Uterus (tissue), 4 donors: ENCODE results near the gene BCR. TPM values are rescaled to one million over a fixed set of nuclear protein-coding genes. Genes with fewer than 3 reads are reported as not detected.

Experiments used
- DNase-seq, 2 donors: peaks; one replicate each; pipeline ENCODE4 v3.0.0-alpha.2; 2019 to 2020
- H3K27ac ChIP-seq, 2 donors: fragments of 200-600 bp; sonication (generic); 1 replicate in 1 of 2; 2 replicates in 1 of 2; pipeline ENCODE4 v1.5.1; 2016 to 2018
- H3K27me3 ChIP-seq, 2 donors: fragments of 200-600 bp; sonication (generic); one replicate each; pipeline ENCODE4 v1.5.1; 2018 to 2019; ENCODE audit warnings: control low read depth in 1 of 2
- H3K36me3 ChIP-seq, 2 donors: fragments of 200-600 bp; sonication (generic); one replicate each; pipeline ENCODE4 v1.5.1; 2019; ENCODE audit warnings: control low read depth in 1 of 2
- H3K4me1 ChIP-seq, 2 donors: fragments of 200-600 bp; sonication (generic); one replicate each; pipeline ENCODE4 v1.5.1; 2018 to 2019; ENCODE audit warnings: control low read depth in 1 of 2
- H3K4me3 ChIP-seq, 2 donors: fragments of 200-600 bp; sonication (generic); 1 replicate in 1 of 2; 2 replicates in 1 of 2; pipeline ENCODE4 v1.5.1; 2018 to 2019; ENCODE audit warnings: mild to moderate bottlenecking in 1 of 2
- H3K9me3 ChIP-seq, 2 donors: fragments of 200-600 bp; sonication (generic); one replicate each; pipeline ENCODE4 v1.5.1; 2019; ENCODE audit warnings: control low read depth in 1 of 2
- CTCF ChIP-seq, 4 experiments: fragments of 200-600 bp in 2 of 4; fragments of 450-650 bp in 2 of 4; sonication (generic) in 2 of 4; IDR thresholded peaks; one replicate each; pipeline ENCODE4 v1.5.1; 2016 to 2019; ENCODE audit warnings: antibody characterized with exemption in 4 of 4, mild to moderate bottlenecking in 2 of 4, moderate library complexity in 1 of 4
- POLR2A ChIP-seq, 2 donors: fragments of 450-650 bp; IDR thresholded peaks; one replicate each; pipeline ENCODE4 v1.6.1; 2016; ENCODE audit warnings: antibody characterized with exemption in 2 of 2, mild to moderate bottlenecking in 1 of 2, moderate library complexity in 1 of 2
- intact Hi-C: fragments of 100-400 bp; cut with DNase I; formaldehyde crosslinking; loops from one replicate; pipeline ENCODE4 v1.15.1; 2023; ENCODE audit warnings: low total_unique reads
- total RNA-seq, 4 donors: library from RNA; depleted of rRNA in 3 of 4; stranded (reverse); fragments of >200 nt in 3 of 4; gene quantifications; one replicate each; pipeline versions ENCODE4 v1.1.0 to v1.2.4, GENCODE V29; 2014 to 2023
- donor health status: DM: yes; HTN: yes; CAD: no.

BCR gene
- total RNA-seq, 4 donors from 2014 or later = 10.6 to 93.3 (median 28.3) TPM

- no peak for DNase-seq
- Histone ChIP-seq H3K27me3 (no peaks in the 10 kb centered on the region), H3K9me3 (no peaks in the 10 kb centered on the region), H3K4me1 (no peaks in the 10 kb centered on the region), H3K27ac (no peak overlapping the region), H3K36me3 (no peaks in the 10 kb centered on the region), H3K4me3 (no peak overlapping the region)
- TF ChIP-seq POLR2A (IDR thresholded peaks at IDR 0.05) (no peak), CTCF (IDR thresholded peaks at IDR 0.05) (no peak)
- intact Hi-C loops = no loop called here
These were observed 11.8 kb downstream of the BCR start for GRCh38 chr22:23192133-23192532.

- no peak for DNase-seq
- H3K36me3 ChIP-seq = no peaks in the 10 kb centered on the region
- H3K4me1 ChIP-seq = no peaks in the 10 kb centered on the region
- intact Hi-C loops = no loop called here
- no peak overlapping the region for H3K4me3 ChIP-seq
- no peak overlapping the region for H3K27ac ChIP-seq
- no peaks in the 10 kb centered on the region for H3K27me3 ChIP-seq
- TF ChIP-seq CTCF (IDR thresholded peaks at IDR 0.05) (no peak), POLR2A (IDR thresholded peaks at IDR 0.05) (no peak)
- H3K9me3 ChIP-seq = no peaks in the 10 kb centered on the region
These were observed 12.2 kb downstream of the BCR start for GRCh38 chr22:23192558-23192957.

- H3K4me3 ChIP-seq = no peak overlapping the region
- no peak for DNase-seq
- no peaks in the 10 kb centered on the region for H3K36me3 ChIP-seq
- H3K27me3 ChIP-seq = no peaks in the 10 kb centered on the region
- H3K9me3 ChIP-seq = no peaks in the 10 kb centered on the region
- H3K4me1 ChIP-seq = no peaks in the 10 kb centered on the region
- no peak overlapping the region for H3K27ac ChIP-seq
- TF ChIP-seq CTCF (IDR thresholded peaks at IDR 0.05) (no peak), POLR2A (IDR thresholded peaks at IDR 0.05) (no peak)
- intact Hi-C loops = no loop called here
These were observed 13.0 kb downstream of the BCR start for GRCh38 chr22:23193196-23193827.

- Histone ChIP-seq H3K27me3 (no peaks in the 10 kb centered on the region), H3K36me3 (no peaks in the 10 kb centered on the region), H3K4me3 (no peak overlapping the region), H3K9me3 (no peaks in the 10 kb centered on the region), H3K27ac (no peak overlapping the region), H3K4me1 (no peaks in the 10 kb centered on the region)
- TF ChIP-seq POLR2A (IDR thresholded peaks at IDR 0.05) = no peak
- no peak for TF ChIP-seq CTCF (IDR thresholded peaks at IDR 0.05)
- intact Hi-C loops = no loop called here
- DNase-seq = no peak
These were observed 13.6 kb downstream of the BCR start for GRCh38 chr22:23193882-23194281.

GRCh38 chr22:23196165-23196564 lies 15.9 kb downstream of the BCR start:
- Histone ChIP-seq H3K4me1 (no peaks in the 10 kb centered on the region), H3K4me3 (no peak overlapping the region), H3K27me3 (no peaks in the 10 kb centered on the region), H3K27ac (no peak overlapping the region), H3K9me3 (no peaks in the 10 kb centered on the region), H3K36me3 (no peaks in the 10 kb centered on the region)
- TF ChIP-seq CTCF (IDR thresholded peaks at IDR 0.05) = no peak
- no peak for TF ChIP-seq POLR2A (IDR thresholded peaks at IDR 0.05)
- DNase-seq = no peak
- intact Hi-C loops = no loop called here
